Limb (tissue), 2 donors: ENCODE results near the gene YAP1.
"Not testable (repeated sequence)": the region's sequence is repeated elsewhere in the genome, so short reads cannot be mapped to it uniquely, and the experiment has no call there.

Experiments used
- DNase-seq, 2 donors: peaks; one replicate each; pipeline ENCODE4 v3.0.0-alpha.2; 2016; ENCODE audit errors: extremely low spot score in 2 of 2

The YAP1 gene

DNA sequence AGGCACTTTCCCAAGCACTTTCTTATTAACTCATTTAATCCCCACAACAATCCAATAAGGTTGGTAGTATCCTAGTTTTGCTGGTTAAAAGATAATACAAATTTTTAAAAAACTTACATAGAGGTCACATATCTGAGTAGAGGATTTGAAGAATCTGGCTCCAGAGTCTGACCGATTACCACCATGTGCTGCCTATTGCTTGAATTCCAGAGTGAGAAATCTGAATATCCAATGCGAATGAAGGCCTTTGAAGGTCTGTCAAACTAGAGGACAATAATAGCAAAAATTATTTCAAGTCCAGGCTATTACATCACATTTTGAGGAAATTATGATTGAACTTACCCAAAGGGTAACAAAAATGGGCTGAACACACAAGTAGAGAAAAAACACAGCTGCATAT lies 129.2 kb downstream of the YAP1 start:
- no peak for DNase-seq

DNA sequence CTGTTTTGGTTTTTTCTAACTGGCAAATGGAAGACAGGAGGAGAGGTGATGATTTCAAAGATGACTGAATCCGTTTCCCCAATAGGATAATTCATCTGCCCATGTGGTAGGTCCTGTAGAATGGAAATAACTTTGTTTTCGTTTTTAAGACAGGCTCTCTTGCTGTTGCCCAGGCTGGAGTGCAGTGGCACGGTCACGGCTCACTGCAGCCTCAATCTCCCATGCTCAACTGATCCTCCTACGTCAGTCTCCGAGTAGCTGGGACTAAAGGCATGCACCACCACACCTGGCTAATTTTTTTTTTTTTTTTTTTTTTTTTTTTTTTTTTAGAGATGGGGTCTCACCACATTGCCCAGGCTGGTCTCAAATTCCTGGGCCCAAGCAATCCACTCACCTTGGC lies 129.7 kb downstream of the YAP1 start:
- DNase-seq: no peak

DNA sequence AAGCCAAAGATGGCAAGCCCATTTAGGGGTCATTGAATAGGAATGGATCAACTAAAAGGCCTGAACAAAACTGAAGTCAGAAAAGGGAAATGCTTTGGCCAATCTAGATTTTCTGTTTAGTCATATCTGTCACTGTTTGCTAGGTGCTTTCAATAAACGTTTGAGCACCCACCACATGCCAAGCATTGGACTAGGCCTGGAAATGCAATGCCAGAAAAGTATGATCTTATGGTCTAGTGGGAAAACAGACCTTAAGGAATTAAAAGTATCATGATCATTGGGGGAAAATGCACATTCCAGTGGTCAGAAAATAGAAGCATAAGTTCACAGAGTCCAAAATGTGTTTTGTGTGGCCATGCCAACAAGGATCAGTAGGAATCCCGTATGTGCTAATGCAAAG lies 130.3 kb downstream of the YAP1 start:
- DNase-seq: no peak

DNA sequence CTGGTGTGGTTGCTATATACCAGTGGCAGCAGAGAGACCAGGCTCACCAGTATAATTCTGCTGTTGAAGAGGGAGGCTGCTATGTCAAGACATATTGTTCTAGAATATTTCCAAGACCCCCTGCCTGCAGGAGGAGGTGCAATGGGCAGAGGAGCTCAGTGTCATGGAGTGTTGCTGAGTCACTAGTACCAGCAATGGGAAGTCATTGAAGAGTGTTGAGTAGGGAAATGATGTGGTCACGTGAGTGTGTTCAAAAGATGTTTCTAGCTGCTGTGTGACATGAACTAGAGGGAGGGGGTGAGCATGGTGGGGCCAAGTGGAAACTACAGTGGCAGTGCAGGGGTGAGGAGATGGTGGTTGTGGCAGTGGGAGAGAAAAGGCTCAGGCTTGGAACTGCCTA lies 130.8 kb downstream of the YAP1 start:
- DNase-seq: no peak

DNA sequence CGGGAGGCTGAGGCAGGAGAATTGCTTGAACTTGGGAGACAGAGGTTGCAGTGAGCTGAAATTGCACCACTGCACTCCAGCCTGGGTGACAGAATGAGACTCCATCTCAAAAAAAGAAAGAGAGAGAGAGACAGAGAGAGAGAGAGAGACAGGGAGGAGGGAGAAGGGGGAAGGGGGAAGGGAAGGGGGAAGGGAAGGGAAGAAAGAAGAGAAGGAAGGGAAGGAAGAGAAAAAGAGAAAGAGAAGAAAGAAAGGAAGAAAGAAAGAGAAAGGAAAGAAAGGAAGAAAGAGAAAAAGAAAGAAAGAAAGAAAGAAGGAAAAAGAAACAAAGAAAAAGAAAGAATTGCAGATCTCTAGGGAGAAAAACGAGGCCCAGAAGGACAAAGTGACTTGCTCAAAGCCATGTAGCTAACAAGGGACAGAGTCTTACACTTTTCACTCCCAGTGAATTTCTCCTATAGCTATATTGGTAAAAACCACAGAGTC lies 133.2 kb downstream of the YAP1 start:
- no peak for DNase-seq

DNA sequence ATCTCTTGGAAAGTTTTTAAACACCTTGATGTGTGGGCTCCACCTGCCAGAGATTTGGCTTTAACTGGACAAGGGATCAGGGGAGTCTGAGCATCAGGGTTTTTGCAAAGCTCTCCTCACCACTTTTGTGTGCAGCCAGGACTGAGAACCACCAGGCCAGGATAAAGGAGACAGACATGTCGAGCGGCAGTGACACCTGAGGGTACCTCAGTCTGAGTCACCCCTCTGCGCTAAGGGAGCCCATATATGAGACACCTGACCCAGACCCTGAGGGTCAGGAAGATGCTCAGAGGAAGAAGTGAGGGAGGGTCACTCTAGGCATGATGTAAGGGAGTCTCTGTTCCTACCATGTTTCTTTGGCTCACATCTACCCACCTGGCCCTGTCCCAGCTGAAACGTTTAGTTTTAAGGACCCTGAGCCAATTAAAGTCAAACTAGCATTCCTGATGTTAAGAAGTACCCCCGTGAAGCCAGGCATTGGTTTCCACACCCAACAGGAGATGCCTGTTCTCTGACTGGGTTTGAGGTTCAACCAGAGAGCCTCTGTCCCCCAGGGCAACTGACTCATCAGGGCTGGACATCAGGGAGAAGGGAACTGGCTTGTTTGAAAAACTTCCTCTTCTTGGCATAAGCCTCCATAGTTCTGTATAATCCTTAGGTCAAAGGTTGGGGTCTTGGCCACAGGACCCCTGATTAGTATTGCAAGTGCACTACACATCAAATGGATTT lies 134.6 kb downstream of the YAP1 start:
- DNase-seq: no peak

DNA sequence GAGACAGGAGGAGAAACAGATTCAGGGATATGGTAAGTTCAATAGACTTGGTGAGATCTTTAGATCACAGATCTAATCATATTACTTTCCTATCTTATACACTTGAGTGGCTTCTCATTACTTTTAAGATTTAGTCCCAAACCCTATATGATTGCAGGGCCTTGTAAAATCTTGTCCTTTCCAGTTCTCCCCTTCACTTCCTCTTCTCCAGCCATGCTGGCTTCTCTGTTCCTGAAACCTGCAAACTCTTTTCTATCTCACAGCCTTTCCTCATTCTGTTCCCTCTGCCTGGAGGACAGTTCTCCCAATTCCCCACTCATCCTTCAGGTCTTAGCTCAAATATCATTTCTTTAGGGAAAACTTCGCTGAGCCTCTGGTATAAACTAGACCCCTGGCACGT lies 141.2 kb downstream of the YAP1 start:
- DNase-seq: no peak

DNA sequence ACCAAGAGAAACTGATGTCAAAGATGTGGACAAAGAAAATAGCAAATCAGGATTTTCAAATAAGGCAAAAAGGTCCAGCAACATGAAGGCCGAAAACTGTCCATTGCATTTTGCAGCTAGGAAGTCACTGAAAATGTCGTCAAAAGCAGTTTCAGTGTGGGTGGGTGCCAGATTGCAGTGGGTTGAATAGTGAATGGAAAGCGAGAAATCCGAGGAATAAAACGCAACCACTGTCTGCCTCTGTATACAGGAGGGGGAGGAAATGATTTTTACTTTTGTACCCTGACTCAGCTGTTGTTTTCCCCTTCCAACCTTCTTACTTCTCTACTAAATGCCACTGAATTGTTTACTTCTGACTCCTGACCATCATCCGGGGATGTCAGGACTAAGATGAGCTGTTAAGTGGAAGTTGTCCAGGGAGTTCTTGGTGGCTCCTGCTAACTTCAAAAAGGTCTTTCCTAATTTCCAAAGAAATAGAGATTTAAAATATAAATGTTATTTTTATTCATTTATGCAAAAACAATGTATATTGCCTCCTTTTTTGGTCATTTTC lies 142.2 kb downstream of the YAP1 start:
- no peak for DNase-seq

DNA sequence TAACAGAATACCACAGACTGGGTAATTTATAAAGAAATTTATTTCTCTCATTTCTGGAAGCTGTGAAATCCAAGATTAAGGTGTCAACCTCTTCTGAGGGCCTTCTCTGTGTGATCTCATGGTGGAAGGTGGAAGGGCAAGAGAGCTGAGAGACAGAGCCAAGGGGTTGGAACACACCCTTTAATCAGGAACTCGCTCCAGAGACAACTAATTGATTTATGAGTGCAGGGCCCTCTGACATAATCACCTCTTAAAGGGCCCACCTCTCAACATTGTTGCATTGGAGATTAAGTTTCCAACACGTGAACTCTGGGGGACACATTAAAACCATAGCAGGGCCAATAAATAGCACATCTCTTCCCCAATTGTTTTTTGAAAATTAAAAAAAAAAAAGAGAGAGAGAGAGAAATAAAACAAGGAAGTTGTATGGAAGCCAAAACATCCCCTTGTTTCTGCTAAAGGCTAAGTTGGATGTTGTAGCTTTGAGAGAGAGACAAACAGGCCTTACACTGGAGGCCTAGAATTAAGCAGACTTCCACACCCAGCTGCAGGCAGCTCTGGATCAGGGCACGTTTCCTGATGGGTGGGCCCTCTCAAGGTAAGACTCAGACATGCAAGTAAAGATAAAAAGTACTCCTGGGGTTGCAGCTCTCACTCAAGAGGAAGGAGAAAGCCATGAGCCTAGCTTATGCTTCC lies 142.9 kb downstream of the YAP1 start:
- DNase-seq: no peak

DNA sequence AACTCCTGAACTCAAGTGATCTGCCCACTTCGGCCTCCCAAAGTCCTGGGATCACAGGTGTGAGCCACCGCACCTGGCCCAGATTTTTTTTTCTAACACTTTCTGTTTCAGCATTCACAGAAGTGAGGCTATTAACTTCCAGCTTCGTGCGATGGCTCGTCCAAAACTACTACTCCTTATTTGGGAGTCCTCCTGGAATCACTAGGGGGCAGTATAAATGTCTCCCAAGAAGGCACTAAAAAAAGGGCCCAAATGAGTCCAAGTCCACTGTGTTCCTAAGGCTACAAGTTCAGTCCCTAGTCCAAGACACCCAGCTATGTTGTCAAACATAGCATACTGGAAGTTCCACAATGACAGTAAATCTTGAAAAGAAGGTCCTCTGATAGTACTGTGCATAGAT lies 143.8 kb downstream of the YAP1 start:
- DNase-seq: no peak

DNA sequence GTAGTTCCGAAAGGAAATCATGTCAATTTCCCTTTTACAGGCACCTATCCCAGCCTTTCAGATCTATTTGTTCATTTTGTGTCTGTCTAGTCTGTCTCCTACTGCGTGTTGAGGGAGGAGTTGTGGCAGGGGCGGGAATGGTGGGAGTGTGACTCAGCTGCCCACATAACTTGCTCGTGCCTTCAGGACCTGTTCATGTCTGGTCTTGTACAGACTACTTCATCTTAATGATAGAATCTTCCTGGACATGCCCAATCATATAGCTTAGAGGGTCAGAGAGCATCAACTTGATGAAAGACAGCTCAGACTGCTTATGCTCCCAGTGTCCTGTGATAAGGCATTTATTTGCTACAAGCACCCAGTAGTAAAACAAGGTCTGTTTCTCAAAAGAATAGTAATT lies 146.0 kb downstream of the YAP1 start:
- DNase-seq: no peak

DNA sequence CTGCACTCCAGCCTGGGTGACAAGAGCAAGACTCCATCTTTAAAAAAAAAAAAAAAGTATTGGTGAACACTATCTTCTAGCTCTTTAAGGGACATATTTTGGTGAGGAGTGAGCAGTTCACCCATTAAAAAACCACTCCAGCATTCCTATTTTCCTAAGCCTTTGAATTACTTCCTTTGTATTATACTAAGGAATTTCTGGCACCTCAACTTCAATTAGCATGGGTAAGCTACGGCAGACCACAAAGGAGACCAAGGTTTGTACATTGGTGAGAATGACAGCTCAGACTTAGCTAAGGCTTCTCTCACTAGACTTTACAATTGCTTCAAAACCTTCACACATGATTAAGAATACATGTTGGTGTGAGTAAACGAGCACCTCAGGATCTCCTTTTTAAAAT lies 150.0 kb downstream of the YAP1 start:
- DNase-seq: no peak

DNA sequence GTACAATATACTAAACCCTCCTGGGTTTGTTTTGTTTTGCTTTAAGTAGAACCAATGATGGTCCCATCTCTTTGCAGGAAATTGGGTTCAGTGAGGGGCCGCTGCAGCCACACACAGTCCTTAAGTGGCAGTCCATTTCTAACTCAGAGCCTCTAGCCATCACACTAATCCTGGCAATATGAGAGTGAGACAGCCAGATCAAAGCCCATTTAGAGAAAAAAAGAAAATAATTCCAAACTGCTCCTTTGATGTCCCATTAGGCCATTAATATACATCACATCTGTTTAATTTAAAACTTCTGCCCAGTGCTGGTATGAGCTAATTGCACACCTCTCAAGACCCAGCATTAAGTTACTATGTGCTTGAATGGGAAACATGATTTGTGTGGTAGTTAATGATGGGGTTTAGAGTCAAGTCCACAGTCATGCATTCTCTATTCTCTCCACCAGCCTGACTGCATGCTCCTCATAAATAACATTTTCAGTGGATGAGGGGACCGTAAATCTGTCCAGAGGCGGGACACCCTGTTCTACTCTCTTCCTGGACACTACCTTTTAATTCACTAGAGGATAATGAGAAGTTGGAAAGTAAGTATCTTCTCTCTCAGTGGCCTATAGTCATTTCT lies 153.2 kb downstream of the YAP1 start:
- DNase-seq: no peak

DNA sequence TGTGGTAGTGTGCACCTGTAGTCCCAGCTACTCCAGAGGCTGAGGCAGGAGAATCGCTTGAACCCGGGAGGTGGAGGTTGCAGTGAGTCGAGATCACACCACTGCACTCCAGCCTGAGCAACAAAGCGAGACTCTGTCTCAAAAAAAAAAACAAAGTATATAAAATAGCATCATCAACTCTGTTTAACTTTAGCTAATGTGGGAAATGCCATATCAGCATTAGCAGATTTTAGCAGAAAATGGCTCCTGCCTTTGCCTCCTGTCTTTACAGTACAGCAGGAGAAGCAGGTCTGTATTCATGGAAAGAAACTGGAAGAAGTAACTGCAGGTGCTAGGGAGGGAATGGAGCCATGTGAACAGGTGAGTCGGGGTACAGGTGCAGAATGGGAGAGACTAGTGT lies 154.5 kb downstream of the YAP1 start:
- not testable (repeated sequence) for DNase-seq

DNA sequence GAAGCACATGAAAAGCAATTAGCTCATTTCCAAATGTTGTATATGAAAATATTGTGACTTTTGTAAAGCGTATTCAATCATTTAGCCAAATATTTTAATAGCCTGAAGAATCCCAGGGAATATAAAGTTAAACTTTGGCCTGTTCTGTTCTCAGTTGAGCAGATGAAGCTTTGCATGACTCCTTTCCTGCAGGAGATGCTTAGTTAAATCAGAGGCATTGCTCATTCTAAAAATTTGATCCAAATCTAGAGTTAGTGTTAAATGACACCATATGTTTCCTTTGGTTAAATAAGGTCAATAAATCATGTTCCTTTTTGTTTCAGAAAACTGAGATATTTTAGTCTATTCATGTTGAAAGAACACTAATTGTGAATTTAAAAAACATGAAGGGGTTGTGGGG lies 155.9 kb downstream of the YAP1 start:
- no peak for DNase-seq

DNA sequence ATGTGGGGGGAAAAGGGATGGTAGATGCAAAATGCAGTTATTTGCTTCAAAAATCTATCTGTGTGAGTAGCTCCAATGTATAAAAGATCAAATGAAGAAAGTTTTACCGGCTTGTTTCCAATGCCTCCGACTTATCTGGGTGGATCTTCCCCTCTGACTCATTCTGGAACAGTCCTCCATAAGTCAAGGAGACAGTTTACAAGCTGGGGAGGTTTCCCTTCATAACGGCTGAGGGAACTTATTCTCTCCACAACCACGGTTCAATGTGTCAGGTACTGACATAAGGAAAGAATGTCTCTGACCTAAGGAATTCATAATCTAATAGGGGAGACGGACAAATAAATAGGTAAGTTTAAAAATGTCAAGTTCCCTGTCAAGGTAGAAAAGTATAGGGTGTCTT lies 157.4 kb downstream of the YAP1 start:
- DNase-seq: no peak

DNA sequence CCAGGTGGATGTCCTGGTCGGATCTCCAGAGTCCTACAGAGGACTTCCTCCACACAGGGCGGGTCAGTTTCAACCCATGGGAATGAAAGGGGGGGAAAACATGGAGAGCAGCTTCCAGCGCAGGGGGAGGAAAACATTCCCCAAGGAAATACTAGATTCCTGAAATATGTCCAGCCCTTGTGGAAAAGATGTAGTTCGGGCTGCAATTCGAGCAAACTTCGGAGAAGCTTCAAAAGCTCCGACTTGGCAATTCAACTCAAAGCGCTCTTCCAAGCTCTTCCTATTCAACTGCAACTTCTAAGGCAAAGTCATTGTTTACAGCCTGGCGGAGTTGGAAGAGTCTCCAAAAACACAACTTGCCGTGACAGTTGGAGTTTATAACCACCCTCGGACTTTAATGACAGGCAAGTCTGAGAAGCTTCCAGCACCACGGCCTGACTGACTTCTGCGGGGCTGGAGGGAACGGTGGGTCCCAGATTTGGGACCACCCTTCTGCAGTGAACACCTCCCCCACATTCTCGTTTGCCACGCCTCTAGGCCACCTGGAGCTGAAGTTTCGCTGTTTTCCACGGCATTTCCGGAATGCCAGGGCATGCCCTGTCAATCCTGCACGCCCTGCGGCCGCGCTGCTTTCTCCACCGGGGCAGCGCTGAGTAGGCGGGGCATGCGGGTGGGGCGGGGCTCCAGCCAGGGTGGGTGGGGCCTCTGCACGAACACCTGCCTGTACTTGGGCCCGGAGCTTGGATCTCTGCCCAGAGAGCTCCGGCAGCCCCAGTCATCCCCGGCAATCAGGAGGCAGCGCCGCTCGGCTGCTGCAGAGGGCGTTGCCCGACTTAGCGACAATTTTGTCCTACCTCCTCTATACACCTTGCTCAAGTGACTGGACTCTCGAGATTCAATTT lies 158.1 kb downstream of the YAP1 start:
- DNase-seq: peak; percentile 70 to 81

DNA sequence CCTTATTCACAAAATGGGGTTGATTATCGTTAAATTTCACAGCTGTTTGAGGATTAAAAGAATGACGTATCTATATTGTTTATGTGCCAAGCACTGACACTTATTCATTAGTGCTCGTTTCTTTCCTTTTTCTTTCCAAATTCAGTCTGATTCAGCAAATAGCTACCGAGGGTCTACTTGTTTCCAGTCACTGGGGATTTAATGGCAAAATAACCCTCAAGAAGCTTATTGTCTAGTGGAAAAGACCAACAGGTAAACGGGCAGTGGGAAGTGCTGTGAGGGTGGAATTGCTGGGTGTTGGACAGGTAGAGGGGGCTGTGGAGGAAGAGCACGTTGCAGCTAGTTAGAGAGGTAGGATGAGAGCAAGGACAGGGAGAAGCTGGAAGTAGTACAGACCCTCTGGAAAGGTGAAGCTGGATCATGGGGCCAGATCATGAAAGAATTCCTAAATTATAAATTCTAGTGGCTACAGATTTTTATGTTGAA lies 158.8 kb downstream of the YAP1 start:
- no peak for DNase-seq

DNA sequence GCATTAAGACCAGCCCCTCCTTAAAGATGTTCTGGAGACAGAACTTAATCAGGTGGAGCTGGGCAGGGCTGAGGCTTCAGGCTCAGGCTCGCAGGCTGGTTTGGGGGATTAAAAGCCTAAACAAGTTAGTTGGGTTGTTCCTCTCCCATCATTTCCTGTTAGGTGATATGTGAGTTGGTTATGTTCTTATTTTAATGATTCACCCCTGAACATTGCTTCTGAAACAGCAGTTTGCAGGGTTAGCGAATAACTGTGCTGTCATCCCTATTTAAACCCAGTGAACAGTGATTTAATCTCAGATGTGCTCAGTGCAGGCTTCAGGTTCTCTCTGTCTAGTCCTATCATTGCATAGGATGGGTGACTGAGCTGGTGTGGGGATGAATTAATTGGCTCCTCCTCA lies 159.7 kb downstream of the YAP1 start:
- no peak for DNase-seq

DNA sequence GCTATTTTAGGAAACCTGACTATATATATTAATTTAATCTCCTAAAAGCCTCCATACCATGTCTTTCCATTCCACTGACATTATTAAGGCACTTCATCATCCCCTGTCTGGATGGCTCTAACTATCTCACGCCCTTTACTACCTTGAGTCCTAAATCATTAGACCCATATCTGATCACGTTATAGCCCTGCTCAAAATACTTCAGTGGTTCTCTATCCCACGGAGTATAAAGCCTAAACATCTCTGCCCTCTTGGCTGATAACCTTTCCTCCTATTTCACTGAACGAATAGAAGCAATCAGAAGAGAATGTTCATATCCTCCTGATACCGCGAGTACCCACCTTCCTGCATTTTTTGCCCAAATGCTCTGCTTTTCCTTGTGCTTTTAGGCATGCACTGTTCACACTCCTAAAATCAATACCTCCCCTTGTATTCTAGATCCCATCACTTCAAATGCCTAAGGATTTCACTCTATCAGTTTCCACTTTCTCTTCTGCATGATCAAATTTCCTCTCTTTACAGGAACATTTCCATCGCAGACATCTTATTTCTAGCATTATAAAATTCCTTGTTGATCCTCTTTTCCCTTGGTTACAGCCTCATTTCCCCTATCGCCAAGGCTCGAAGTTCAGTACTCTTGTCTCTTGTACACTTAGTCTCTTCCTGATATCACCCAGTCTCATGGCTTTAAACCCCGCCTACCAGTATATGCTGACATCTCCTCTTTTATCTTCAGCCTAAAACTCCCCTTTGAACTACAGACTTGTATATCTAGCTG lies 162.0 kb downstream of the YAP1 start:
- DNase-seq: no peak
